Aorta (tissue), 5 donors: ENCODE measurements around the gene ADCY5. TPM values are rescaled to one million over a fixed set of nuclear protein-coding genes. Genes with fewer than 3 reads are reported as not detected.

Experiments
- ATAC-seq: fragments of 200-7000 bp; cut with Tn5 transposase; one replicate; pipeline ENCODE4 v1.9.1; 2022; ENCODE audit warnings: moderate library complexity; ENCODE audit not compliant: low FRiP score
- DNase-seq, 2 donors: peaks; one replicate each; pipeline ENCODE4 v3.0.0-alpha.2; 2020
- H3K27ac ChIP-seq, 2 donors: one replicate each; pipeline ENCODE4 v1.5.1; 2013; ENCODE audit warnings: low read length in 2 of 2, mild to moderate bottlenecking in 2 of 2, moderate library complexity in 2 of 2, control low read depth in 1 of 2, inconsistent platforms in 1 of 2, low read depth in 1 of 2
- H3K27me3 ChIP-seq, 2 donors: one replicate each; pipeline ENCODE4 v1.6.1; 2013; ENCODE audit warnings: control low read depth in 1 of 2, low read length in 1 of 2, mild to moderate bottlenecking in 1 of 2, moderate library complexity in 1 of 2; ENCODE audit not compliant: insufficient read depth in 2 of 2, control insufficient read depth in 1 of 2
- H3K36me3 ChIP-seq, 2 donors: one replicate each; pipeline ENCODE4 v1.6.1; 2013; ENCODE audit warnings: control low read depth in 1 of 2, low read length in 1 of 2, mild to moderate bottlenecking in 1 of 2; ENCODE audit not compliant: insufficient read depth in 2 of 2, control insufficient read depth in 1 of 2
- H3K4me1 ChIP-seq, 2 donors: one replicate each; pipeline ENCODE4 v1.6.1; 2013; ENCODE audit warnings: low read length in 2 of 2, control low read depth in 1 of 2, mild to moderate bottlenecking in 1 of 2, moderate library complexity in 1 of 2; ENCODE audit not compliant: insufficient read depth in 2 of 2, control insufficient read depth in 1 of 2
- H3K4me3 ChIP-seq, 2 donors: one replicate each; pipeline ENCODE4 v1.5.1; 2013; ENCODE audit warnings: low read length in 2 of 2, control low read depth in 1 of 2, mild to moderate bottlenecking in 1 of 2
- H3K9me3 ChIP-seq: one replicate; pipeline ENCODE4 v1.6.1; 2013; ENCODE audit warnings: mild to moderate bottlenecking, low read length; ENCODE audit not compliant: control insufficient read depth
- WGBS, 2 donors: extraction: QIAGEN DNeasy Blood & Tissue Kit; methylation state at CpG; one replicate each; pipeline ENCODE4 v1.1.7; 2013; 5-methylcytosine and 5-hydroxymethylcytosine counted together
- intact Hi-C, 2 donors: fragments of 100-400 bp; cut with DNase I; formaldehyde crosslinking; loops; one replicate each; pipeline versions ENCODE4 v1.14.2 to v1.15.0; 2022
- polyA plus RNA-seq, 2 donors: library from polyadenylated mRNA; stranded (reverse); fragments of 200-250 nt; gene quantifications; one replicate each; pipeline ENCODE4 v1.2.3, GENCODE V29; 2013
- total RNA-seq, 2 donors: library from RNA; stranded (reverse); fragmentation: NEBNext Ultra II Directional; extraction: Animal tissue kit (Norgen Biotek cat#: 25700); gene quantifications; one replicate each; pipeline ENCODE4 v1.2.1, GENCODE V29; 2021
- donor health status: healthy with polysubstance abuse.
- donor health status: Bipolar disorder and iron deficiency.
- donor health status: DM: no; HTN: no; CAD: no.
- donor health status: DM: no; HTN: no; CAD: no.
- donor health status: DM: yes; HTN: yes; CAD: no.

Gene ADCY5
- total and polyA plus RNA-seq, 4 donors, result 6.6 to 72.7 (median 40.9) TPM

- no peaks in the 10 kb centered on the region for H3K27me3 ChIP-seq
- intact Hi-C loops, result no loop called here
- no peak for ATAC-seq
- no peak overlapping the region for H3K27ac ChIP-seq
- H3K9me3 ChIP-seq, result no peaks in the 10 kb centered on the region
- WGBS, 2 donors, result 65 to 66% methylated on average over 5 of the region's 5 CpGs
- H3K4me1 ChIP-seq, result no peaks in the 10 kb centered on the region
- H3K4me3 ChIP-seq, result no peak overlapping the region
- no peak for DNase-seq
- H3K36me3 ChIP-seq, result peaks cover 0 to 4% of the 10 kb centered on the region in 2 donors
Observed at GRCh38 chr3:123271466-123272159, 177.3 kb downstream of the ADCY5 start.

- DNase-seq, result no peak
- Histone ChIP-seq H3K27ac (no peak overlapping the region), H3K4me1 (no peaks in the 10 kb centered on the region), H3K36me3 (peaks cover 0 to 4% of the 10 kb centered on the region in 2 donors), H3K27me3 (no peaks in the 10 kb centered on the region), H3K4me3 (no peak overlapping the region), H3K9me3 (no peaks in the 10 kb centered on the region)
- no peak for ATAC-seq
- intact Hi-C loops, result no loop called here
- 88% methylated on average over 2 of the region's 2 CpGs for whole genome bisulfite sequencing, 2 donors
Observed at GRCh38 chr3:123270818-123271217, 178.1 kb downstream of the ADCY5 start.

GRCh38 chr3:123267821-123268220 lies 181.1 kb downstream of the ADCY5 start:
- Histone ChIP-seq H3K9me3 (no peaks in the 10 kb centered on the region), H3K4me3 (no peak overlapping the region), H3K4me1 (no peaks in the 10 kb centered on the region), H3K27me3 (no peaks in the 10 kb centered on the region), H3K27ac (no peak overlapping the region), H3K36me3 (peaks cover 0 to 4% of the 10 kb centered on the region in 2 donors)
- intact Hi-C loops, result no loop called here
- ATAC-seq (no peak), DNase-seq (no peak)
- WGBS, 2 donors, result 46 to 47% methylated on average over 2 of the region's 2 CpGs

- Histone ChIP-seq H3K4me3 (no peak overlapping the region), H3K36me3 (no peaks in the 10 kb centered on the region), H3K9me3 (no peaks in the 10 kb centered on the region), H3K27ac (no peak overlapping the region), H3K27me3 (no peaks in the 10 kb centered on the region), H3K4me1 (no peaks in the 10 kb centered on the region)
- DNase-seq (no peak), ATAC-seq (no peak)
- WGBS, 2 donors, result 91 to 92% methylated on average over 2 of the region's 2 CpGs
- intact Hi-C loops, result no loop called here
Observed at GRCh38 chr3:123263941-123264340, 184.9 kb downstream of the ADCY5 start.

GRCh38 chr3:123262868-123263267 lies 186.0 kb downstream of the ADCY5 start:
- DNase-seq (no peak), ATAC-seq (no peak)
- intact Hi-C loops, result no loop called here
- no peak overlapping the region for H3K27ac ChIP-seq
- H3K4me1 ChIP-seq, result no peaks in the 10 kb centered on the region
- H3K4me3 ChIP-seq, result no peak overlapping the region
- WGBS, 2 donors, result 83 to 89% methylated on average over 5 of the region's 5 CpGs
- H3K36me3 ChIP-seq, result no peaks in the 10 kb centered on the region
- H3K9me3 ChIP-seq, result no peaks in the 10 kb centered on the region
- H3K27me3 ChIP-seq, result no peaks in the 10 kb centered on the region

GRCh38 chr3:123262226-123262625 lies 186.7 kb downstream of the ADCY5 start:
- Histone ChIP-seq H3K4me1 (no peaks in the 10 kb centered on the region), H3K36me3 (no peaks in the 10 kb centered on the region), H3K9me3 (no peaks in the 10 kb centered on the region), H3K27ac (no peak overlapping the region), H3K4me3 (no peak overlapping the region), H3K27me3 (no peaks in the 10 kb centered on the region)
- no peak for DNase-seq
- 78 to 84% methylated on average over 2 of the region's 2 CpGs for WGBS, 2 donors
- intact Hi-C loops, result no loop called here
- ATAC-seq, result no peak

GRCh38 chr3:123261666-123262065 lies 187.2 kb downstream of the ADCY5 start:
- Histone ChIP-seq H3K36me3 (no peaks in the 10 kb centered on the region), H3K27me3 (no peaks in the 10 kb centered on the region), H3K9me3 (no peaks in the 10 kb centered on the region), H3K4me1 (no peaks in the 10 kb centered on the region), H3K27ac (no peak overlapping the region), H3K4me3 (no peak overlapping the region)
- WGBS, 2 donors, result 81 to 83% methylated on average over 3 of the region's 3 CpGs
- intact Hi-C loops, result no loop called here
- ATAC-seq (no peak), DNase-seq (no peak)

GRCh38 chr3:123258811-123259420 lies 190.0 kb downstream of the ADCY5 start:
- Histone ChIP-seq H3K36me3 (no peaks in the 10 kb centered on the region), H3K27ac (no peak overlapping the region), H3K9me3 (no peaks in the 10 kb centered on the region), H3K27me3 (no peaks in the 10 kb centered on the region), H3K4me1 (no peaks in the 10 kb centered on the region), H3K4me3 (no peak overlapping the region)
- intact Hi-C loops, result loop anchor here (2.0 to 10.0 kb wide), 3 partner anchors 224 to 316 kb away; partner anchors contain the start of gene SEMA5B (in 1 of the 2)
- DNase-seq (no peak), ATAC-seq (no peak)
- 18 to 24% methylated on average over 3 of the region's 3 CpGs for WGBS, 2 donors

- no peaks in the 10 kb centered on the region for H3K27me3 ChIP-seq
- no peak overlapping the region for H3K4me3 ChIP-seq
- no peak overlapping the region for H3K27ac ChIP-seq
- H3K4me1 ChIP-seq, result no peaks in the 10 kb centered on the region
- ATAC-seq (no peak), DNase-seq (no peak)
- no peaks in the 10 kb centered on the region for H3K36me3 ChIP-seq
- intact Hi-C loops, result loop anchor here (2.0 to 10.0 kb wide), 3 partner anchors 224 to 316 kb away; partner anchors contain the start of gene SEMA5B (in 1 of the 2)
- H3K9me3 ChIP-seq, result no peaks in the 10 kb centered on the region
Observed at GRCh38 chr3:123258359-123258758, 190.5 kb downstream of the ADCY5 start.
